ENCODE results near the gene CSMD2.

DNA sequence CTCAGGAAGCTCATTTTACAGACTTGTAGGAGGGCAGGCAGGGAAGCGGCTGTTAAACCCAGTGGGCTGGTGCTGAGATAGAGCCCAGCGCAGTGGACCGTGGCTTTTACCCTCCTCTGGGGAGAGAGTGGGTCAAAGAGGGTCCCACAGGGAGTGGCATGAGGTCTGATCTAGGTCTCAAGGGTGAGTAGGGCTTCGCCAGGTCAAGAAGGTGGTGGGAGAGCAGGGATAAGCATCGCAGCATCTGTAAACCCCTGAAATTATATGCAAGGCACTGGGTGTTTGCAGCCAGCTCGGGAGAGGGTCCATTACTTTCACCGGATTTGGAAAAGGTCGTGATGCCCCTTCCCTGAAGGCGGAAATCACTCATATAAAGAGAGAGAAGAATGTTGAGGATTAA, 603.5 kb downstream of the CSMD2 start:
- no peak for TF ChIP-seq EZH2phosphoT487 (IDR thresholded peaks at IDR 0.05; ENCODE audit: low read depth)
- TF ChIP-seq, protein P1, sequence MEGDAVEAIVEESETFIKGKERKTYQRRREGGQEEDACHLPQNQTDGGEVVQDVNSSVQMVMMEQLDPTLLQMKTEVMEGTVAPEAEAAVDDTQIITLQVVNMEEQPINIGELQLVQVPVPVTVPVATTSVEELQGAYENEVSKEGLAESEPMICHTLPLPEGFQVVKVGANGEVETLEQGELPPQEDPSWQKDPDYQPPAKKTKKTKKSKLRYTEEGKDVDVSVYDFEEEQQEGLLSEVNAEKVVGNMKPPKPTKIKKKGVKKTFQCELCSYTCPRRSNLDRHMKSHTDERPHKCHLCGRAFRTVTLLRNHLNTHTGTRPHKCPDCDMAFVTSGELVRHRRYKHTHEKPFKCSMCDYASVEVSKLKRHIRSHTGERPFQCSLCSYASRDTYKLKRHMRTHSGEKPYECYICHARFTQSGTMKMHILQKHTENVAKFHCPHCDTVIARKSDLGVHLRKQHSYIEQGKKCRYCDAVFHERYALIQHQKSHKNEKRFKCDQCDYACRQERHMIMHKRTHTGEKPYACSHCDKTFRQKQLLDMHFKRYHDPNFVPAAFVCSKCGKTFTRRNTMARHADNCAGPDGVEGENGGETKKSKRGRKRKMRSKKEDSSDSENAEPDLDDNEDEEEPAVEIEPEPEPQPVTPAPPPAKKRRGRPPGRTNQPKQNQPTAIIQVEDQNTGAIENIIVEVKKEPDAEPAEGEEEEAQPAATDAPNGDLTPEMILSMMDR (IDR thresholded peaks at IDR 0.05; ENCODE audit: low read depth, low read length), result no peak
